Hepatocyte (in vitro differentiated cells): ENCODE data around the gene PTPRT. TPM values are rescaled to one million over a fixed set of nuclear protein-coding genes. Genes with fewer than 3 reads are reported as not detected.

Experiments used
- DNase-seq: peaks from one replicate; pipeline ENCODE4 v3.0.0-alpha.2; 2016; ENCODE audit warnings: low spot score
- H2AFZ ChIP-seq: fragments of 200-600 bp; sonication (generic); 2 replicates; pipeline ENCODE4 v1.6.0; 2016; ENCODE audit warnings: antibody characterized with exemption, mild to moderate bottlenecking
- H3K27ac ChIP-seq: fragments of 200-600 bp; sonication (generic); 2 replicates; pipeline ENCODE4 v1.5.1; 2016; ENCODE audit warnings: mild to moderate bottlenecking
- H3K27me3 ChIP-seq: fragments of 200-600 bp; sonication (generic); 2 replicates; pipeline ENCODE4 v1.6.1; 2016
- H3K36me3 ChIP-seq: fragments of 200-600 bp; sonication (generic); replicated peaks from 2 replicates; pipeline ENCODE4 v1.5.1; 2016; ENCODE audit warnings: low read depth; ENCODE audit not compliant: insufficient read depth
- H3K4me1 ChIP-seq: fragments of 200-600 bp; sonication (generic); 2 replicates; pipeline ENCODE4 v1.5.1; 2016; ENCODE audit warnings: mild to moderate bottlenecking, moderate library complexity; ENCODE audit not compliant: insufficient read depth
- H3K4me2 ChIP-seq: fragments of 200-600 bp; sonication (generic); 2 replicates; pipeline ENCODE4 v1.6.0; 2016
- H3K4me3 ChIP-seq: fragments of 200-600 bp; sonication (generic); 2 replicates; pipeline ENCODE4 v1.5.1; 2016; ENCODE audit warnings: mild to moderate bottlenecking
- H3K79me2 ChIP-seq: fragments of 200-600 bp; sonication (generic); 2 replicates; pipeline ENCODE4 v1.6.0; 2017; ENCODE audit warnings: mild to moderate bottlenecking
- H3K9me2 ChIP-seq: fragments of 200-600 bp; sonication (generic); replicated peaks from 2 replicates; pipeline ENCODE4 v1.6.0; 2017; ENCODE audit warnings: mild to moderate bottlenecking; ENCODE audit not compliant: insufficient read depth
- H3K9me3 ChIP-seq: fragments of 200-600 bp; sonication (generic); 2 replicates; pipeline ENCODE4 v1.5.1; 2016; ENCODE audit warnings: low read depth, mild to moderate bottlenecking
- H4K20me1 ChIP-seq: fragments of 200-600 bp; sonication (generic); 2 replicates; pipeline ENCODE4 v1.6.0; 2016; ENCODE audit warnings: mild to moderate bottlenecking; ENCODE audit not compliant: insufficient read depth, poor library complexity, severe bottlenecking
- CTCF ChIP-seq: fragments of 200-600 bp; sonication (generic); IDR thresholded peaks from 2 replicates; pipeline ENCODE4 v1.5.1; 2016; ENCODE audit warnings: antibody characterized with exemption, mild to moderate bottlenecking; ENCODE audit not compliant: poor library complexity
- EZH2 ChIP-seq: fragments of 200-600 bp; sonication (generic); IDR thresholded peaks from 2 replicates; pipeline ENCODE4 v1.6.1; 2016; ENCODE audit warnings: antibody characterized with exemption, mild to moderate bottlenecking, borderline replicate concordance
- EZH2phosphoT487 ChIP-seq: fragments of 200-600 bp; sonication (generic); IDR thresholded peaks from one replicate; pipeline ENCODE4 v1.6.1; 2018; ENCODE audit warnings: antibody characterized with exemption, mild to moderate bottlenecking, low read depth, moderate library complexity; ENCODE audit not compliant: unreplicated experiment, severe bottlenecking
- WGBS: methylation state at CpG from one replicate; pipeline ENCODE4 v1.1.6; 2016; ENCODE audit warnings: low lambda C conversion rate; ENCODE audit errors: missing lambda C conversion rate; 5-methylcytosine and 5-hydroxymethylcytosine counted together
- polyA plus RNA-seq: library from polyadenylated mRNA; unstranded; fragments of >200 nt; fragmentation: Nextera tagmentation; extraction: Ambion mirVana; gene quantifications from 2 replicates; pipeline ENCODE4 v1.2.1, GENCODE V29; 2016
- total RNA-seq: library from RNA; depleted of rRNA; stranded (reverse); fragments of >200 nt; gene quantifications from 2 replicates; pipeline ENCODE4 v1.2.3, GENCODE V29; 2014

PTPRT gene
- total and polyA plus RNA-seq, 2 experiments from 2014 or later, result 0.47 to 0.83 TPM

GRCh38 chr20:42734660-42735368 lies 454.9 kb downstream of the PTPRT start:
- DNase-seq, result no peak
- no peaks in the 10 kb centered on the region for H3K4me1 ChIP-seq
- H3K27ac ChIP-seq, result no peak overlapping the region
- H3K4me2 ChIP-seq, result no peak overlapping the region
- H3K9me2 ChIP-seq, result no peaks in the 10 kb centered on the region
- WGBS, result 72% methylated on average over 5 of the region's 5 CpGs
- H2AFZ ChIP-seq, result no peak overlapping the region
- TF ChIP-seq EZH2phosphoT487 (no peak), CTCF (no peak), EZH2 (no peak)
- H3K79me2 ChIP-seq, result no peaks in the 10 kb centered on the region
- H3K36me3 ChIP-seq, result no peaks in the 10 kb centered on the region
- no peaks in the 10 kb centered on the region for H3K9me3 ChIP-seq
- H4K20me1 ChIP-seq, result no peaks in the 10 kb centered on the region
- no peak overlapping the region for H3K4me3 ChIP-seq
- no peaks in the 10 kb centered on the region for H3K27me3 ChIP-seq

GRCh38 chr20:42721923-42722322 lies 467.8 kb downstream of the PTPRT start:
- Histone ChIP-seq H2AFZ (no peak overlapping the region), H4K20me1 (no peaks in the 10 kb centered on the region), H3K27me3 (no peaks in the 10 kb centered on the region), H3K4me1 (no peaks in the 10 kb centered on the region), H3K9me2 (no peaks in the 10 kb centered on the region), H3K4me2 (no peak overlapping the region), H3K4me3 (no peak overlapping the region), H3K36me3 (no peaks in the 10 kb centered on the region), H3K27ac (no peak overlapping the region), H3K9me3 (no peaks in the 10 kb centered on the region), H3K79me2 (no peaks in the 10 kb centered on the region)
- no peak for TF ChIP-seq EZH2phosphoT487
- no peak for TF ChIP-seq EZH2
- TF ChIP-seq CTCF, result no peak
- WGBS, result 81% methylated on average over 2 of the region's 2 CpGs
- DNase-seq, result no peak

GRCh38 chr20:42714298-42715141 lies 475.2 kb downstream of the PTPRT start:
- 70% methylated on average over 5 of the region's 5 CpGs for WGBS
- TF ChIP-seq EZH2 (no peak), EZH2phosphoT487 (no peak), CTCF (no peak)
- Histone ChIP-seq H2AFZ (no peak overlapping the region), H3K4me2 (no peak overlapping the region), H3K79me2 (no peaks in the 10 kb centered on the region), H3K4me1 (no peaks in the 10 kb centered on the region), H3K9me2 (no peaks in the 10 kb centered on the region), H3K9me3 (no peaks in the 10 kb centered on the region), H3K27ac (no peak overlapping the region), H3K36me3 (no peaks in the 10 kb centered on the region), H3K27me3 (no peaks in the 10 kb centered on the region), H4K20me1 (no peaks in the 10 kb centered on the region), H3K4me3 (no peak overlapping the region)
- DNase-seq, result no peak
